ENCODE data around the gene RBM4B.

The RBM4B gene

DNA sequence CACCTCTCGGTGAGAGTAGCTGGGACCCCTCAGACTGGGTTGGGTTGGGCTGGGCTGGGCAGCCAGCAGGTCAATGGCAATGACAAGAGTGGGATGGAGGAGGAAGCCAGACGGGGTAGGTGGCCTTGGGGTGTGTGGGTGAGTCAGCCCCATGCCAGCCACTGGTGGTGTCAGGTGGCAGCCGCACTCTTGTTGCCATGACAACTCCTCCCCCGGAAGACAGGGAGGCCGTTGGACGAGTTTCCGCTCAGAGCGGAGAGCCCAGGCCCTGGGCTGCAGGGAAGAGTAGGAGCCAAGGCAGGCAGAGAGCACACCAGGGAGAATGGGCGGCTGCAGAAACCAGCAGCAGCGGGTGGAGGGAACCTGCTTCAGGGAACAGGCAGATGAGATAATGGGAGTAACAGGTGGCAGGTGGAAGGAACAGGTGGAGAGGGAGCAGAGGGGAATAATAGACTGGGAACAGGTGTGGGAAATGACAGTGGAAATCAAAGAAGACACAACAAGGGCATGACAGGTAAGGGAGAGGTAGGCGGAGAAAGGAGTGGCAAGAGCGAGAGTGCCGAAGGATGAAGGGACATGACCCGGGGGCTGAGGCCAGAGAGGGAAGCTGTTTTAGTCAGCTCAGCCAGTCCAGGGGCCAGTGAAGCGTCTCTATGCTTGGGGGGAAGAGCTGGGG, 42.7 kb upstream of the RBM4B start:
- peak overlapping the region; percentile 81 for H3K4me2 ChIP-seq
- H3K9ac ChIP-seq, result 0 out of 2 replicates have a peak overlapping the region, but pooled peaks have one; percentile 40
- no peak overlapping the region; the same call in 1 of the 2 replicates for H3K4me3 ChIP-seq

GRCh38 chr11:66719111-66719872, 41.6 kb upstream of the RBM4B start:
- Histone ChIP-seq H3K27me3 (no peaks in the 10 kb centered on the region), H3K4me3 (no peak overlapping the region), H3K4me2 (no peak overlapping the region), H3K4me1 (peaks cover 49% of the 10 kb centered on the region), H3K9me3 (no peaks in the 10 kb centered on the region), H4K20me1 (peaks cover 90% of the 10 kb centered on the region), H3K27ac (no peak overlapping the region), H3K36me3 (peaks cover 66% of the 10 kb centered on the region), H3K9ac (no peak overlapping the region)
- TF ChIP-seq Cebpa-rat (IDR thresholded peaks at IDR 0.05), result no peak

More for the DNA sequence above, 42.7 kb upstream of the RBM4B start:
- Histone ChIP-seq H3K36me3 (peaks cover 64% of the 10 kb centered on the region), H3K9me3 (no peaks in the 10 kb centered on the region), H4K20me1 (peaks cover 100% of the 10 kb centered on the region), H3K27me3 (no peaks in the 10 kb centered on the region), H3K4me1 (peaks cover 59% of the 10 kb centered on the region), H3K27ac (no peak overlapping the region)
- no peak for TF ChIP-seq Cebpa-rat (IDR thresholded peaks at IDR 0.05)

- Histone ChIP-seq H4K20me1 (peaks cover 82% of the 10 kb centered on the region), H3K4me2 (no peak overlapping the region), H3K27ac (no peak overlapping the region)
Measured at GRCh38 chr11:66718320-66718971, 40.8 kb upstream of the RBM4B start.

DNA sequence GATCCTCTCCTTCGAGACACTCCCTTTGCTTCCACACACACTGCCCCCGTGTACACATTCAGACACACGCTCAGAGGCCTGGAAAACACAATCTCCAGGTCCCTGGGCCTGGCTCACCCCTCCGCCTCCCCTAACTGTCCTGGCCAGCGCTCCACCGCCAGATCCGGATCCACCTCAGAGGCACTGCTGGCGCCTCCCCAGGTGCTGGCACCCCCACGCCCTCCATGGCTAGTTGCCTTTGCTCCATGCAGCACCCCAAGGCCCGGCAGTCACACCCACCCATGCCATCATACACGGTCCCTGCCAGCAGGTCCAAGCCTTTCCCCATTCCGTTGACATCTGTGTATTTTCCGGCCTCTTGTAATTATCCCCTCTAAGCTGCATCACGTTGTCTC, 40.2 kb upstream of the RBM4B start:
- Histone ChIP-seq H3K27me3 (no peaks in the 10 kb centered on the region), H3K27ac (no peak overlapping the region), H3K9me3 (no peaks in the 10 kb centered on the region), H3K4me2 (no peak overlapping the region), H3K4me3 (no peak overlapping the region), H3K36me3 (peaks cover 80% of the 10 kb centered on the region), H3K4me1 (peaks cover 35% of the 10 kb centered on the region), H4K20me1 (peaks cover 77% of the 10 kb centered on the region), H3K9ac (no peak overlapping the region)
- TF ChIP-seq Cebpa-rat (IDR thresholded peaks at IDR 0.05), result no peak

More at GRCh38 chr11:66718320-66718971, 40.8 kb upstream of the RBM4B start:
- Histone ChIP-seq H3K4me1 (peaks cover 40% of the 10 kb centered on the region), H3K9ac (no peak overlapping the region), H3K27me3 (no peaks in the 10 kb centered on the region), H3K4me3 (no peak overlapping the region), H3K9me3 (no peaks in the 10 kb centered on the region), H3K36me3 (peaks cover 75% of the 10 kb centered on the region)
- TF ChIP-seq Cebpa-rat (IDR thresholded peaks at IDR 0.05), result no peak

- Histone ChIP-seq H3K4me3 (no peak overlapping the region), H4K20me1 (peaks cover 67% of the 10 kb centered on the region), H3K9me3 (no peaks in the 10 kb centered on the region), H3K4me1 (peaks cover 26% of the 10 kb centered on the region), H3K27ac (no peak overlapping the region), H3K4me2 (no peak overlapping the region), H3K9ac (no peak overlapping the region), H3K27me3 (no peaks in the 10 kb centered on the region), H3K36me3 (peaks cover 89% of the 10 kb centered on the region)
- TF ChIP-seq Cebpa-rat (IDR thresholded peaks at IDR 0.05), result no peak
Measured at GRCh38 chr11:66716996-66717395, 39.3 kb upstream of the RBM4B start.

GRCh38 chr11:66715346-66716085, 37.8 kb upstream of the RBM4B start:
- Histone ChIP-seq H3K9me3 (no peaks in the 10 kb centered on the region), H3K4me3 (no peak overlapping the region), H3K4me1 (peaks cover 24% of the 10 kb centered on the region), H3K27ac (no peak overlapping the region), H4K20me1 (peaks cover 55% of the 10 kb centered on the region), H3K9ac (no peak overlapping the region), H3K27me3 (no peaks in the 10 kb centered on the region), H3K4me2 (no peak overlapping the region), H3K36me3 (peaks cover 98% of the 10 kb centered on the region)
- TF ChIP-seq Cebpa-rat (IDR thresholded peaks at IDR 0.05), result no peak

DNA sequence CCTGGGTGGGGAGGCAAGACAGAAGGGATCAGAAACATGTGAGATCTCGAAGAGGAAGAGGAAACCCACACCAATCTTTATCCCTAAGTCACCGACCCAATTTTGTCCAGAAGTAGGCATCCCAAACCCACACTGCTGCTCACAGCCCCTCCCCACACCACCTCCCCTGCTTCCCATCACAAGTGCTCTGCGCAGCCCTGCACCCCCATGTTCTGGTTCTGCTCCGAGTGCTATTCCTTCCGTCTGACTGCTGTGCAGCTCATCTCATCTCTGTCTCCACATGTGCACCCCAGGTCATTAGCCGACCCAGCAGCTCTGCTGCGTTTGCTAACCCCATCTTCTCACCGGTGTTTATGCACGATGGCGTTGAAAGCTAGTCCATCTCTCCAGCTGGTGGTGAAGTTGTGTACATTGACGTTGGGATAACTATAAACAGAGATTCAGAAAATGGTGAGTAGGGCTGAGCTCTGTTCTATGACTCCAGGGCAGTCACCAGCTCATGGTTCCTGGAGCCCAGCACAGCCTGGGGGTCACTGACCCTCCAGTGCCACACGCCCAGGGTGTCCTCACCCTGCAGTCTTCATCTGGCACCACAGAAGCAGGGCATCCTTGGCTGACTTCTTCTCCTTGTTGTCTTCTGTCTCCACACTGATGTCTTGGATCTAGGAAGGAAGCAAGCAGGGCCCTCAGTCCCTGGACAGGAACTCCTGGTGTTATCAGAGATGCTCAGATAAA, 36.2 kb upstream of the RBM4B start:
- Histone ChIP-seq H3K27ac (no peak overlapping the region), H3K9me3 (no peaks in the 10 kb centered on the region), H3K36me3 (peaks cover 98% of the 10 kb centered on the region), H3K4me3 (no peak overlapping the region), H3K27me3 (no peaks in the 10 kb centered on the region), H4K20me1 (peaks cover 42% of the 10 kb centered on the region), H3K9ac (no peak overlapping the region), H3K4me2 (no peak overlapping the region), H3K4me1 (peaks cover 21% of the 10 kb centered on the region)
- TF ChIP-seq Cebpa-rat (IDR thresholded peaks at IDR 0.05), result no peak

DNA sequence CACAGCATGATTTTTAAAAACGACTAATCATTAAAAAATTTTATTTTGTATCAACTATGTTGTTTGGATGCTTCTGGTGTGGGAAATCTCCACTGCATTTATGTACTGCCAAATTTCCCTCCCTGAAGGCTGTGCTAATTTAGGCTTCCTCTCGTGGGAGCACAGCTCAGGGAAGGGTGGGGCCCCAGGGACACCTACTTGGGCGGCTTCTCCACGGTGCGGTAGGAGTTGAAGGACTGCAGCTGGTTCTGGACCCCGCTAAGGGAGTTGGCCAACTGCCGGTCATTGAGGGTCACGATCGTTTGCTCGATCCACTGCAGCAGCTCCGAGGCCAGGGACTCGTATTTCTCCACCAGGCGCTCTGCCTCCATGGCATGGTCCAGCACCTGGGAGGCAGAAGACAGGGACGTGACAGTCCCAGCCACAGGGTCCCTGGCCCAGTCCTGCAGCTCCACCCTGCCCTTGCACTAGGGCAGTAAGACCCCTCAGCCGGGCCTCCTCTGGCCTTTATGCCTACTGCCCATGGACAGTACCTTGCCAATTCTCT, 32.8 kb upstream of the RBM4B start:
- Histone ChIP-seq H3K9me3 (no peaks in the 10 kb centered on the region), H3K27me3 (no peaks in the 10 kb centered on the region), H3K36me3 (peaks cover 100% of the 10 kb centered on the region), H3K4me3 (no peak overlapping the region), H4K20me1 (0 out of 2 replicates have a peak, but pooled peaks cover 8% of the 10 kb centered on the region), H3K4me2 (peak overlapping the region; percentile 71), H3K4me1 (peaks cover 21% of the 10 kb centered on the region), H3K9ac (peak overlapping the region; percentile 30; the same call in 1 of the 2 replicates), H3K27ac (peak overlapping the region; percentile 46; the same call in 1 of the 2 replicates)
- no peak for TF ChIP-seq Cebpa-rat (IDR thresholded peaks at IDR 0.05)
